Natural killer cell (primary cell): Measurements from ENCODE around the gene RABGAP1L. TPM values are rescaled to one million over a fixed set of nuclear protein-coding genes. Genes with fewer than 3 reads are reported as not detected.

Experiments
- ATAC-seq, 3 donors: fragments of 150-1000 bp in 2 of 3; fragments of 200-7000 bp in 1 of 3; cut with Tn5 transposase; 1 replicate in 1 of 3; 2 replicates in 2 of 3; pipeline ENCODE4 v1.10.0; 2021; ENCODE audit warnings: mild to moderate bottlenecking in 2 of 3, moderate library complexity in 2 of 3
- DNase-seq, 2 donors: peaks; one replicate each; pipeline versions ENCODE4 v3.0.0 to v3.0.0-alpha.2; 2013 to 2021; ENCODE audit warnings: mixed read lengths in 1 of 2
- H3K27ac ChIP-seq: one replicate; pipeline ENCODE4 v1.5.1; 2013; ENCODE audit warnings: mild to moderate bottlenecking, low read length
- H3K27me3 ChIP-seq: one replicate; pipeline ENCODE4 v1.6.1; 2013; ENCODE audit warnings: low read length; ENCODE audit not compliant: control insufficient read depth, insufficient read depth
- H3K36me3 ChIP-seq: one replicate; pipeline ENCODE4 v1.6.1; 2013; ENCODE audit warnings: low read length; ENCODE audit not compliant: control insufficient read depth, insufficient read depth
- H3K4me1 ChIP-seq: one replicate; pipeline ENCODE4 v1.6.1; 2013; ENCODE audit warnings: low read length; ENCODE audit not compliant: control insufficient read depth, insufficient read depth
- H3K4me3 ChIP-seq: one replicate; pipeline ENCODE4 v1.5.1; 2013; ENCODE audit warnings: low read length
- H3K9me3 ChIP-seq: one replicate; pipeline ENCODE4 v1.6.1; 2013; ENCODE audit warnings: low read length; ENCODE audit not compliant: control insufficient read depth, insufficient read depth
- H3K27ac Mint-ChIP-seq, 2 donors: one replicate each; pipeline ENCODE4 v1.8.0; 2022; ENCODE audit warnings: mild to moderate bottlenecking in 2 of 2, mixed read lengths in 2 of 2, moderate library complexity in 1 of 2
- H3K27me3 Mint-ChIP-seq, 2 donors: one replicate each; pipeline ENCODE4 v1.8.0; 2022; ENCODE audit warnings: low read depth in 2 of 2, mixed read lengths in 2 of 2
- H3K36me3 Mint-ChIP-seq: one replicate; pipeline ENCODE4 v1.8.0; 2022; ENCODE audit warnings: mixed read lengths
- H3K4me1 Mint-ChIP-seq, 2 donors: one replicate each; pipeline ENCODE4 v1.8.0; 2022; ENCODE audit warnings: mixed read lengths in 2 of 2
- H3K4me3 Mint-ChIP-seq: one replicate; pipeline ENCODE4 v1.8.0; 2022; ENCODE audit warnings: mild to moderate bottlenecking, moderate library complexity, mixed read lengths
- H3K9me3 Mint-ChIP-seq, 2 donors: one replicate each; pipeline ENCODE4 v1.8.0; 2022; ENCODE audit warnings: mixed read lengths in 2 of 2
- CTCF ChIP-seq: fragments of 200-600 bp; IDR thresholded peaks from one replicate; pipeline ENCODE4 v1.8.0; 2022; ENCODE audit warnings: antibody characterized with exemption
- WGBS: methylation state at CpG from one replicate; pipeline ENCODE4 v1.1.7; 2013; ENCODE audit warnings: missing lambda C conversion rate; ENCODE audit not compliant: insufficient coverage; 5-methylcytosine and 5-hydroxymethylcytosine counted together
- intact Hi-C: fragments of 100-400 bp; cut with micrococcal nuclease; formaldehyde crosslinking; loops from one replicate; pipeline ENCODE4 v1.14.2; 2022
- total RNA-seq, 4 donors: library from RNA; stranded (reverse); fragments of 120-200 nt in 1 of 4; gene quantifications; one replicate each; pipeline versions ENCODE4 v1.2.3 to v1.2.4, GENCODE V29; 2013 to 2022

Gene RABGAP1L
- total RNA-seq, 3 donors from 2014 or later (not counting 1 experiment from before 2014, with no cell fraction given), result 145 to 168 (median 153) TPM

GRCh38 chr1:174940646-174941175 lies 781.4 kb downstream of the RABGAP1L start:
- Histone ChIP-seq H3K4me3 (no peak overlapping the region), H3K27ac (no peak overlapping the region), H3K9me3 (no peaks in the 10 kb centered on the region), H3K4me1 (peaks cover 3% of the 10 kb centered on the region), H3K36me3 (no peaks in the 10 kb centered on the region), H3K27me3 (no peaks in the 10 kb centered on the region)
- TF ChIP-seq CTCF, result no peak
- no peak overlapping the region for H3K4me3 Mint-ChIP-seq
- H3K27me3 Mint-ChIP-seq, result no peaks in the 10 kb centered on the region
- DNase-seq (no peak), ATAC-seq (no peak)
- WGBS, result 97% methylated on average over 3 of the region's 3 CpGs
- peaks cover 10 to 16% of the 10 kb centered on the region in 2 donors for H3K4me1 Mint-ChIP-seq
- H3K27ac Mint-ChIP-seq, result no peak overlapping the region
- intact Hi-C loops, result no loop called here
- H3K9me3 Mint-ChIP-seq, result no peaks in the 10 kb centered on the region
- no peaks in the 10 kb centered on the region for H3K36me3 Mint-ChIP-seq

GRCh38 chr1:174942547-174943255 lies 783.4 kb downstream of the RABGAP1L start:
- Mint-ChIP-seq H3K4me1 (peaks cover 14 to 16% of the 10 kb centered on the region in 2 donors), H3K27me3 (no peaks in the 10 kb centered on the region), H3K27ac (peak overlapping the region in 1 of 2 donors; percentile 39), H3K4me3 (no peak overlapping the region), H3K9me3 (no peaks in the 10 kb centered on the region), H3K36me3 (no peaks in the 10 kb centered on the region)
- H3K4me1 ChIP-seq, result peaks cover 3% of the 10 kb centered on the region
- no peak for TF ChIP-seq CTCF
- intact Hi-C loops, result no loop called here
- no peak for DNase-seq
- peak overlapping the region; percentile 3 for H3K27ac ChIP-seq
- H3K36me3 ChIP-seq, result no peaks in the 10 kb centered on the region
- no peaks in the 10 kb centered on the region for H3K9me3 ChIP-seq
- no peaks in the 10 kb centered on the region for H3K27me3 ChIP-seq
- WGBS, result 74% methylated on average over 2 of the region's 2 CpGs
- peak in 1 of 3 donors; percentile 69 for ATAC-seq
- H3K4me3 ChIP-seq, result no peak overlapping the region

GRCh38 chr1:174946031-174946430 lies 786.7 kb downstream of the RABGAP1L start:
- 100% methylated on average over 1 of the region's 2 CpGs for WGBS
- no peak overlapping the region for H3K27ac ChIP-seq
- no peak overlapping the region for H3K4me3 ChIP-seq
- Mint-ChIP-seq H3K4me3 (no peak overlapping the region), H3K4me1 (peaks cover 5 to 12% of the 10 kb centered on the region in 2 donors), H3K27me3 (no peaks in the 10 kb centered on the region), H3K36me3 (no peaks in the 10 kb centered on the region), H3K9me3 (no peaks in the 10 kb centered on the region), H3K27ac (no peak overlapping the region)
- H3K9me3 ChIP-seq, result no peaks in the 10 kb centered on the region
- intact Hi-C loops, result no loop called here
- DNase-seq (no peak), ATAC-seq (no peak)
- H3K36me3 ChIP-seq, result no peaks in the 10 kb centered on the region
- no peak for TF ChIP-seq CTCF
- H3K4me1 ChIP-seq, result no peaks in the 10 kb centered on the region
- H3K27me3 ChIP-seq, result no peaks in the 10 kb centered on the region
